ENCODE data around the gene SLC22A3. TPM values are rescaled to one million over a fixed set of nuclear protein-coding genes. Genes with fewer than 3 reads are reported as not detected.
A peak's percentile ranks its signal among the peaks of the same experiment; 100 is the strongest.
"Not testable (repeated sequence)": the region's sequence is repeated elsewhere in the genome, so short reads cannot be mapped to it uniquely, and the experiment has no call there.

Gene SLC22A3
- total RNA-seq, 1 experiment from 2014 or later, result not detected

DNA sequence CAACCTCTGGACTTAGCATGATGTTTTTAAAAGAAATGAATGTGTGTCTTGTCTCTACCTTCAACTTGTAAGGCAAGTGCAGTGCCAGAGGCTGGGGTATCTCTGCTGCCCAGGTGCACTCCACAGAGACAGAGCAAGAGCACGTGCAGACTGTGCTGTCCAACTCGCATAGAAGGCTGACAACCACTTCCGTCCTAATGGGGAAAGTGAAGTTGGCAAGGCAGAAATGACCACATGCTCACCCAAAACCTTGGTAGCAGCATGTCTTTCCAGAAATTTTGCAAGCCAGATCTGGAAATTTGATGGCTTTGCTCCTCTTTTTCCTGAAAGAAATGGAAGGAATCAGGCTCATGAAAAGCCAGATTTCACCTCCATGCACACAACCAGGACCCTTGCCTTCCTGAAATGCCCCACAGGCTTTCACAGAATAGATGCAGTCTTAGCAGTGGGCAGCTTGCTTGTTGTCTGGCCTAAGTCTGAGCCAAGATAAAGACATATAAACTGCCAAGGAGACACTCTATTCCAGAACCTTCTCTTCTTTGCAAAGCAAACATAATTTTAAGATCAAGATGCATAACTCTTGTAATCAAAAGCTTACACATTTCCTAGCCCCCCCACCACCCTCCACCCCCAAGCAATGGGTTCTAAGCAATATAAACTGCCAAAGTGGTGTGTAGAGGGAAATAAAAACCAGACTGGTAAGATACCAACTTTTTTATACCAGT lies 26.8 kb downstream of the SLC22A3 start:
- Histone ChIP-seq H3K4me1 (no peaks in the 10 kb centered on the region), H3K27me3 (no peaks in the 10 kb centered on the region; the same call in 1 of the 2 replicates), H3K27ac (no peak overlapping the region), H3K4me3 (no peak overlapping the region), H3K9me3 (replicated peaks) (no peaks in the 10 kb centered on the region), H3K36me3 (no peaks in the 10 kb centered on the region)
- no peak for DNase-seq

DNA sequence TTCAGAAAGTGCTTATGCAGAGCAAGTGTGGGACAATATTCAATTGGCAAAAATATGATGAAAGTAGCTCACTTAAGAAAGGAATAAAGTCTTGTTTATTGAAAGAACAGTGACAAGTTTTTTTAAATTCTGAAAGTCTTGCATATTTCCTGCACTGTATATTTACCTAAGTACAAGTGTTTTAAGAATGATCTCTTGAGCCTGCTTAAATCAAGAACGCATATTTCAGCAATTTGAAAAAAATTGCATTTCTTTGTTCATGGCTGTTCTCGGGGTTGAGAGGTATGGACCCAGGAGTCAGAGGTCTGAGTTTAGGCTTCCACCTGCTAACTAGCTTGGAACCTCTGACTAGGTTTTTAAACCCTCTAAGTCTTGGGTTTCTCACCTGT lies 27.4 kb downstream of the SLC22A3 start:
- DNase-seq, result no peak
- no peaks in the 10 kb centered on the region for H3K4me1 ChIP-seq
- H3K9me3 ChIP-seq (replicated peaks), result no peaks in the 10 kb centered on the region
- no peaks in the 10 kb centered on the region; the same call in 1 of the 2 replicates for H3K27me3 ChIP-seq
- no peak overlapping the region for H3K4me3 ChIP-seq
- no peak overlapping the region for H3K27ac ChIP-seq
- H3K36me3 ChIP-seq, result no peaks in the 10 kb centered on the region

DNA sequence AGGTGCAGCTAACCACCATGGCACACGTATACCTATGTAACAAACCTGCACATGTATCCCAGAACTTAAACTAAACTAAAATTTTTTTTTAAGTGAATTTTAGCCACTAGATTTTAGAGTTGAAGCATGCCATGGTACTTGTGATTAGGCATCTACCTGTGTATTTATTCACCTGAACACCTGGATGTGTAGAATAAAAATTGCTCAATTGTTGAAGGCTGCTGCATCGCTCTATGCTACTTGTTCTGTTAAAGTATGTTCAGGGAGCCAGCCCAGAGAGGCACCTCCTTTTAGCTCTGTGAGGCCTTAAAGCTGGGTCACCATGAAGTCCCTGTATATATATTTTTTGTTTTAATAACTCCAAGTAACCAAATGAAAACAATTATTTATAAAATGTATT lies 28.3 kb downstream of the SLC22A3 start:
- Histone ChIP-seq H3K9me3 (replicated peaks) (no peaks in the 10 kb centered on the region), H3K36me3 (no peaks in the 10 kb centered on the region), H3K4me3 (no peak overlapping the region), H3K27me3 (no peaks in the 10 kb centered on the region; the same call in 1 of the 2 replicates), H3K27ac (no peak overlapping the region), H3K4me1 (no peaks in the 10 kb centered on the region)
- no peak for DNase-seq

DNA sequence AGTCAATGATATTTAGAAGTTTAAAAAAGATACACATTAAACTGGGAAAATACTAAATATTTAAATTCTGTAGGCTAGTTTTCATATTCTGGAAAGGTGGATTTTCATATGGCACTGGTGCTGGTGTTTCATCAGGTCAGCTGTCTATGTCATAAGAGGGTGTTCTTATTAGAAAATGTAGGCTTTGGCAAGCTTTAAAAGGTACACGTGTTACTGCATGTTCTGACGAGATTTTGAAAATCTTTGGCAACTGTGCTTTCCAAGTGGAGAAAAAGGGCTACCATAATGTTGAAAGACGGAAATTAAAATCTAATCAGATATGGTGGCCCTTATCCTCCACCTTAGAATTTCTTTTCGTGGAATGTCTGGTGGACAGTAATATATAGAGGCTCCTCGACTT lies 30.0 kb downstream of the SLC22A3 start:
- DNase-seq, result no peak
- no peaks in the 10 kb centered on the region for H3K4me1 ChIP-seq
- H3K9me3 ChIP-seq (replicated peaks), result peaks cover 3% of the 10 kb centered on the region
- H3K27ac ChIP-seq, result no peak overlapping the region
- H3K36me3 ChIP-seq, result no peaks in the 10 kb centered on the region
- no peak overlapping the region for H3K4me3 ChIP-seq
- H3K27me3 ChIP-seq, result no peaks in the 10 kb centered on the region; the same call in 1 of the 2 replicates

DNA sequence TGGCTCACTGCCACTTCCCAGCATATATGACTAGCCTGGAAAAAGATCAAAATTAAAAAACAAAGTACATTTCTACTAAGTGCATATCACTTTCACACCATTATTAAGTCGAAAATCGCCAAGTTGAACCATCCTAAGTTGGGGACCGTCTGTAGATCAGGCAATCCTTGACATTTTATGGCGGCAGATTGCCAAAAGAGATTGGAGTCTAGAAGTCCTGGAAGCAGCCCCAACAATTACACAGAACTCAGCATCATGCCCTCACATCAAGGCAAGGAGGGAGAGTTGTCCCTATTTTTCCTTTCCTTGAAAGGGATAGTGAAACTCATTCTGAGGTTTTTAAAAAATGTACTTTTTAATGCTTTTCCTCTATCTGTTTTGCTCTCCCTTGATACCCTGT lies 30.7 kb downstream of the SLC22A3 start:
- Histone ChIP-seq H3K27ac (no peak overlapping the region), H3K9me3 (replicated peaks) (peaks cover 3% of the 10 kb centered on the region), H3K4me1 (no peaks in the 10 kb centered on the region), H3K4me3 (no peak overlapping the region), H3K27me3 (no peaks in the 10 kb centered on the region; the same call in 1 of the 2 replicates), H3K36me3 (no peaks in the 10 kb centered on the region)
- no peak for DNase-seq

DNA sequence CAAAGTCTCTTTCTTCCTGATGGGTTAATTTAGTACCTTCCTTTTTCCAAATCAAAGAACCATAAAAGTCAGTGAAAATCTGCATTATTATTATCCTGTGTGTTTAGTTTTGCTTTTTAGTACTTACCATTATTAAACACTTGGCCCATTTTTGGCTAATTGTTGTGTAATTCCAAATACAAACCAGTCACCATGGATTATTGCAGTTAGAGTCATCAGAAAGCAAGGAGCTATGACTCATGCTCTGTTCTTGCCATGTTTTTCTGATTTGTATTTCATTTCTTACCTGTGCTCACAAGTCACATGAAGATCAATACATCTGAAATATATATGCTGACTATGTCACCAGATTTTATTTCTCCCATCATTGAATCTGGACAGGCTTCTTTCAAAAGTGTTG lies 31.3 kb downstream of the SLC22A3 start:
- no peak for DNase-seq
- Histone ChIP-seq H3K27ac (no peak overlapping the region), H3K36me3 (no peaks in the 10 kb centered on the region), H3K4me1 (no peaks in the 10 kb centered on the region), H3K27me3 (no peaks in the 10 kb centered on the region; the same call in 1 of the 2 replicates), H3K4me3 (no peak overlapping the region), H3K9me3 (replicated peaks) (peaks cover 3% of the 10 kb centered on the region)

DNA sequence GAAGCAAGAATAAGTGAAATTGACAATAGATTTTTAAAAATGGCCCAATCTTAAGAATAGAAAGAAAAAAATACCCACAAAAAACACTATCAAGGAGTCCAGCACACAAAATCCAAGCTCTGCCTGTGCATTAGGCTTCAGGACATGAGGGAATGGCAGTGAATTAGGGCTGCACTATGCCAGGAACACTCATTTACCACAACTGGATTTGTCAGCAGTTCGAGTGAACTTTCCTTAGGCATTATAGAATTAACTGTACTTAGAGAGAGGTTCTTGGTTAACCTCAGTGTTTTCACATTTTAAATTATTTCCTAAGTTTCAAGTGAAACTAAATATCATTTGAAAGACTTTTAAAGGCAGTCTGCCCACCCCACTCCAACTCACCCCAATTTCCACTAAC lies 34.8 kb downstream of the SLC22A3 start:
- H3K27me3 ChIP-seq, result peaks cover 12% of the 10 kb centered on the region
- DNase-seq, result no peak

DNA sequence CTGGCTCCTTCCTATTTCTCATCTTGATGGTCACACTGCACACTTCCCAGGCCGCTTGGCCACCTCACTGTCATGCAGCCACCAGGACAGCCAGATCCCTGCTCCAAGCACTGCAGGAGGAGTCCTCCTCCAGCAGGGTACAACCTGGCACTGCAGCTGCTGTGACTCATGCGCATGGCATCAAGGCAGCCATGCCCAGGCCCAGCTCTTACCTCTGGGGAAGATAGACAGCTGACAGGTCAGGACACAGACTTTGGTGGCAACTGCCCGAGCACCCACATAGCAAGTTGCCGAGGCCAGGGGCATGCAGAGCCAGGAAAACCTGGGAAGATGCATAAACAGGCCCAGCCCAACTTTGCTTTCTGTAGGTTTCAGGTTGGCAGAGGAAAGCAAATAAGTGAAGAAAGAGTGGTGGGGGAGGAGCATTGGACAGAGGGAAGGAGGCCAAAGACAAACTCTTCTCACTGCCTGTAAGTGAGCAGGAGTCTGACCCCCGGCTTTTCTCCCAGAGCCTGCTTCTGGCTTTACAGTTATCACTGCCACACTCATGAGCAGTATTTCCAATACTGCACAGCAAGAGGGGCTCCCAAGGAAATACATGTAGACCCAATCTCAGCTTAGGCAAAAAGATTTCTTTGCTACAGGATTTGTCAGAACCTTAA lies 38.8 kb downstream of the SLC22A3 start:
- DNase-seq, result no peak
- Histone ChIP-seq H3K4me1 (no peaks in the 10 kb centered on the region), H3K9me3 (replicated peaks) (peaks cover 3% of the 10 kb centered on the region), H3K27ac (no peak overlapping the region), H3K4me3 (no peak overlapping the region), H3K36me3 (no peaks in the 10 kb centered on the region), H3K27me3 (peaks cover 14% of the 10 kb centered on the region)

More for the DNA sequence above, 34.8 kb downstream of the SLC22A3 start:
- Histone ChIP-seq H3K4me1 (no peaks in the 10 kb centered on the region), H3K36me3 (no peaks in the 10 kb centered on the region), H3K4me3 (no peak overlapping the region), H3K27ac (no peak overlapping the region), H3K9me3 (replicated peaks) (peaks cover 3% of the 10 kb centered on the region)

DNA sequence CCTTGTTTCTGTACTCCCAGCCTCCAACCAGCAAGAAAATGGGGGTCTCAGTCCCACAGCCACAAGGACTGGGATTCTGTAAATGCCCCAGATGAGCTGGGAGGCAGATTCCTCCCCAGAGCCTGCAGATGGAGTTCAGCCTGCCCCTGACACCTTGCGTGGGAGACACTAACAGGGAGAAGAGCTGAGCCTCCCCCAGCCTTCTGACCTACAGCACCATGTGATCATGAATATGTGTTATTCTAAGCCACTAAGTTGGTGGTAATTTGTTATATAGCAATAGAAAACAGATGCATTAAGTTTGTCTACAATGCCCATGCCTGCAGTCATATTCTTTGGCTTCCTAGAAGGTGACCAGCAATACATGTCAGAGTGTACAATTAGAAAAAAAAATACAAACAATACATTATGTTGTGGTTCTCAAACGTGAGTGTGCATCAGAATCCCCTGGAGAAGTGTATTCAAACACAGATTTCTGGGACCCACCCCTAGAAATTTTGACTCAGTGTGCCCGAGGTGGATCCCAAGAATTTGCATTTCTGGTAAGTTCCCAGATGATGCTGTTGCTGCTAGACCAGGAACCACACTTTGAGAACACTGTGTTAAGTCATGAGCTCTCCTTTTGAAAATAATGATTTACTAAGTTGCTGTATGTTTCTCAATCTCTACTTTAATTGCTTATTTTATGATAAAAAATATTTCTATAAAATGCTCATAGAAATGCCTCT lies 39.9 kb downstream of the SLC22A3 start:
- peaks cover 14% of the 10 kb centered on the region; the same call in 1 of the 2 replicates for H3K27me3 ChIP-seq
- H3K4me3 ChIP-seq, result no peak overlapping the region
- no peaks in the 10 kb centered on the region for H3K36me3 ChIP-seq
- H3K4me1 ChIP-seq, result no peaks in the 10 kb centered on the region
- no peak overlapping the region for H3K27ac ChIP-seq
- DNase-seq, result no peak
- H3K9me3 ChIP-seq (replicated peaks), result no peaks in the 10 kb centered on the region

DNA sequence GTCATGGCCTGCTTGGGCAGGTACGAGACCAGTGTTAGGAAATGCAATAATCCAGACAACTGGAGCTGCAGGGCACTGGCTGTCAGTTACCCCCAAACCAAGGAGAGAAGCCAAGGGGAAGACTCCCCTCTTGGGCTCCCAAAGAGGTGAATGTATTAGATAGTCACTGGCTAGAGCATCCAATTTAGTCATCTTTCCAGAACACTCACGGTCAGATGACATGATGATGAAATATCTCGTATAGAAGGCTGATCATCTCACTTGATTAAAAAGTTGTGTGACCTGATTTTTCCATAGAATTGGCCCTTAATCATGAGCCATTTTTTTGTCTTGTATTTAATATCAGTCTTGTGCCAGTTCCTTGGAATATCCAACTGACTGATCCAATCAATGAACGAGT lies 40.7 kb downstream of the SLC22A3 start:
- DNase-seq, result no peak
- Histone ChIP-seq H3K36me3 (no peaks in the 10 kb centered on the region), H3K9me3 (replicated peaks) (0 out of 2 replicates have a peak, but pooled peaks cover 2% of the 10 kb centered on the region), H3K27ac (no peak overlapping the region), H3K27me3 (peaks cover 14% of the 10 kb centered on the region; the same call in 1 of the 2 replicates), H3K4me1 (no peaks in the 10 kb centered on the region), H3K4me3 (no peak overlapping the region)

DNA sequence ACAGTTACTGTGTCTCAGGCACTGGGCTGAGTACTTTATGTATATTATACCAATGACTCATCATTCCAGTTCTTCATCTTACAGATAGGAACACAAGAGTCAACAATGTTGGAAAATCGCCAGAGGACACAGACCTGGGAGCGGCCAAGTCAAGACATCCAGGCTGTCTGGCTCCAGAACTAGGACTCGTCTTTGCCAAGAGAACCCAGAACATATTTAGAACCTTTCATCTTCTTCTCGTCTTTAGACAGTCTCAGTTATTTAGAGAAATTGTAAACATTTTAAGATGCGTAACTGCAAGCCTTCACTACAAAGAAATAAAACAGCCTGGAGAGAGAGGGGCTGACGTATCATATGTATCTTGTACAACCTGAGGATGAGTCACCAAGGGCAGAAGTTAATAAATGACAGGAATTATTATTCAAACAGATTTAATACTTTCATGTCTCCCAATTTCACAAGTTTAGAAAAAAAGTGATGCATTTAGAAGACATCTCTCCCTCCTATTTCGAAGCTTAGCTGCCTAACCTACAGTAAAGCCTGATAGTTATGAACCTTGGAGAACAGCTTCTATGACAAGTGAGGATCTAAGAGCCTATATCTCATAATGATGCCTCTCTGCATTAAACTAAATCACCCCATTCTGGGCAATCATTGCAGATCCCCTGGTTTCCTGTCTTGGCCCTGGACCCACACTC lies 43.4 kb downstream of the SLC22A3 start:
- Histone ChIP-seq H3K27ac (no peak overlapping the region), H3K9me3 (replicated peaks) (0 out of 2 replicates have a peak, but pooled peaks cover 3% of the 10 kb centered on the region), H3K4me1 (no peaks in the 10 kb centered on the region), H3K27me3 (0 out of 2 replicates have a peak, but pooled peaks cover 7% of the 10 kb centered on the region), H3K4me3 (no peak overlapping the region), H3K36me3 (no peaks in the 10 kb centered on the region)
- DNase-seq, result peak in 1 of 2 experiments; percentile 22

DNA sequence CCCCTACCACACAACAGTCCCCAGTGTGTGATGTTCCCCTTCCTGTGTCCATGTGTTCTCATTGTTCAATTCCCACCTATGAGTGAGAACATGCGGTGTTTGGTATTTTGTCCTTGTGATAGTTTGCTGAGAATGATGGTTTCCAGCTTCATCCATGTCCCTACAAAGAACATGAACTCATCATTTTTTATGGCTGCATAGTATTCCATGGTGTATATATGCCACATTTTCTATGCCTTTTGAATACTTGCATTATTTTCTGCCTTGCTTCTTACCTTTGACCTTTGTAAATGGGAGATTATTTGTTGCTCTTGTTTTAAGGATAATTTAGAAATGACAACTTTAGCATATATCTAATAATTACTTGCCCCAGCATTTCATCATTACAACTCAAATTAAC lies 45.3 kb downstream of the SLC22A3 start:
- H3K4me1 ChIP-seq; H3K4me3 ChIP-seq; H3K36me3 ChIP-seq; DNase-seq; H3K27me3 ChIP-seq; H3K9me3 ChIP-seq (replicated peaks); H3K27ac ChIP-seq: not testable (repeated sequence)

DNA sequence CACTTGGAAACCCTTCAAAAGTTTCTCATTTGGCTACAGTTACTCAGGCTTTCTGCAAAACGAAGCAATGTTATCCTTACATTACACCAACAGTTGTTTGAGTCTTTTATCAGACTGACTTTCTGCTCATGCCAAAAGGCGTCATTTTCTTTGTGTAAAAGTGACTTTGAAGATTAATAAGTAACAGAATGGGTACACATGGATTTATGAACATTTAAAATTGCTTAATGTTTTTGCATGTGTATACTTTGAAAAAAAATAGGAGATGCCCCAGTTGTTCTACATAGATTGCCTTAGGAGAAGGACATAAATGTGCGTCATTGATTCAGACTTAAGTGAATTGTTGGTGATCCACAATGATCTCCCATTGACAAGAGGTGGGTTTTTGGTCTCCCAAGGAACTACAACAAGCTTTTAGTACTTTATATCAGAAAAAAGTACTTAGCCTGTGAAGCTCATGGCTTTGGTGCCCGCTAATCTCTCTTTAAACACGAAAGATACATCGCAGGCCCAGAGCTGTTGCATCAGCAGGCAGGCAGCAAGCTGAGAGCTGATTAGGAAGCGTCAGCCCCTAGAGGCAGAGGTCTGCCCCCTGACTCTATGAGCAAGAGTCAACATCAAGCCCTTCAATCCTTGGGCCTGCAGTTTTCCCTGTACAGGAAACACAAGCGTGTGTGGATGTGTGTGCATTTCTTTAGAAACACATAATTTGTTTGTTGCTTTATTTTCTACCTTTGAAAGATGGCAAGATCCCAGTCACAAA lies 45.9 kb downstream of the SLC22A3 start:
- no peak for DNase-seq
- H3K9me3 ChIP-seq (replicated peaks), result 0 out of 2 replicates have a peak, but pooled peaks cover 3% of the 10 kb centered on the region
- H3K36me3 ChIP-seq, result no peaks in the 10 kb centered on the region
- no peaks in the 10 kb centered on the region for H3K4me1 ChIP-seq
- no peak overlapping the region for H3K4me3 ChIP-seq
- no peak overlapping the region for H3K27ac ChIP-seq
- H3K27me3 ChIP-seq, result 0 out of 2 replicates have a peak, but pooled peaks cover 2% of the 10 kb centered on the region

DNA sequence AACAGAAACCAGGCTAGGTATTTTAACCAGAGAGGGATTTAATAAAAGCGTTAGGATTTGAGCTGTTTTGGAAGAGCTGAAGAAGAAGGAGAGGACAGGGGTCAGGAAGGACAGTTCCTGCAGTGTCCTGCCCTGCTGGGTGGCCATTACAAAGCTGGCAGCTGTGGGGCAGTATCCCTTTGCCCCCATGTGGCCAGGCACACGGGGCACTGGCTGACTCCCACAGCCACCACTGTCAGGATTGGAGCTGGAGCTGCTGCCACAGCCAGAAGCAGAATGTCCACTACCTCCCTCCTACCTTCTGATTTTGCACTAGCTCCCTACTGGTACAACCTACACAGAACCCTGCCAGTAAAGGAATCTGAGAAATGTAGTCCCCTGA lies 46.5 kb downstream of the SLC22A3 start:
- no peak overlapping the region for H3K27ac ChIP-seq
- no peaks in the 10 kb centered on the region for H3K36me3 ChIP-seq
- DNase-seq, result no peak
- no peaks in the 10 kb centered on the region for H3K4me1 ChIP-seq
- H3K4me3 ChIP-seq, result no peak overlapping the region
- H3K27me3 ChIP-seq, result 0 out of 2 replicates have a peak, but pooled peaks cover 2% of the 10 kb centered on the region
- 0 out of 2 replicates have a peak, but pooled peaks cover 3% of the 10 kb centered on the region for H3K9me3 ChIP-seq (replicated peaks)
